Measurements from ENCODE around the gene DCUN1D4.
"Not testable (repeated sequence)": the region's sequence is repeated elsewhere in the genome, so short reads cannot be mapped to it uniquely, and the experiment has no call there.

The DCUN1D4 gene

GRCh38 chr4:51855751-51856150 is 12.8 kb downstream of the DCUN1D4 start:
- no peak for DNase-seq

GRCh38 chr4:51858605-51859202 is 15.8 kb downstream of the DCUN1D4 start:
- no peak for DNase-seq

GRCh38 chr4:51859476-51860031 is 16.6 kb downstream of the DCUN1D4 start:
- DNase-seq: no peak

GRCh38 chr4:51862199-51862598 is 19.2 kb downstream of the DCUN1D4 start:
- no peak for DNase-seq

- no peak for DNase-seq
These were observed 19.8 kb downstream of the DCUN1D4 start for GRCh38 chr4:51862781-51863180.

- no peak for DNase-seq
These were observed 22.8 kb downstream of the DCUN1D4 start for GRCh38 chr4:51865717-51866116.

GRCh38 chr4:51866835-51867234 is 23.9 kb downstream of the DCUN1D4 start:
- DNase-seq: no peak

- DNase-seq: no peak
These were observed 24.9 kb downstream of the DCUN1D4 start for GRCh38 chr4:51867689-51868448.

GRCh38 chr4:51868449-51868847 is 25.5 kb downstream of the DCUN1D4 start:
- no peak for DNase-seq

GRCh38 chr4:51870441-51871188 is 27.7 kb downstream of the DCUN1D4 start:
- no peak for DNase-seq

- no peak for DNase-seq
These were observed 29.5 kb downstream of the DCUN1D4 start for GRCh38 chr4:51872283-51872997.

GRCh38 chr4:51874551-51874950 is 31.6 kb downstream of the DCUN1D4 start:
- no peak for DNase-seq

GRCh38 chr4:51878431-51878830 is 35.5 kb downstream of the DCUN1D4 start:
- DNase-seq: no peak

GRCh38 chr4:51880016-51880915 is 37.3 kb downstream of the DCUN1D4 start:
- no peak for DNase-seq

GRCh38 chr4:51884055-51884454 is 41.1 kb downstream of the DCUN1D4 start:
- no peak for DNase-seq

GRCh38 chr4:51884606-51885005 is 41.7 kb downstream of the DCUN1D4 start:
- no peak for DNase-seq

- no peak for DNase-seq
These were observed 42.4 kb downstream of the DCUN1D4 start for GRCh38 chr4:51885363-51885762.

- no peak for DNase-seq
These were observed 47.8 kb downstream of the DCUN1D4 start for GRCh38 chr4:51890760-51891159.

- DNase-seq: not testable (repeated sequence)
These were observed 50.4 kb downstream of the DCUN1D4 start for GRCh38 chr4:51893402-51893801.

- DNase-seq: no peak
These were observed 51.2 kb downstream of the DCUN1D4 start for GRCh38 chr4:51894059-51894645.

- DNase-seq: no peak
These were observed 52.2 kb downstream of the DCUN1D4 start for GRCh38 chr4:51895158-51895557.
